GM12864 (cell line): ENCODE data around the gene GCFC2.

ENCODE experiments used
- DNase-seq: peaks from one replicate; pipeline ENCODE4 v3.0.0-alpha.2; 2011; ENCODE audit warnings: low read depth
- H3K4me3 ChIP-seq: 2 replicates; pipeline ENCODE4 v1.5.1; 2011; ENCODE audit warnings: mild to moderate bottlenecking, low read depth, low read length, control low read depth
- TF ChIP-seq, protein P1 (sequence below): IDR thresholded peaks from 2 replicates; pipeline ENCODE4 v1.5.1; 2011; ENCODE audit warnings: low read depth, mild to moderate bottlenecking, moderate library complexity, low read length, control low read depth, inconsistent platforms; ENCODE audit errors: missing control alignments

Gene GCFC2

GRCh38 chr2:75645643-75646042 is 65.1 kb downstream of the GCFC2 start:
- TF ChIP-seq, protein P1, sequence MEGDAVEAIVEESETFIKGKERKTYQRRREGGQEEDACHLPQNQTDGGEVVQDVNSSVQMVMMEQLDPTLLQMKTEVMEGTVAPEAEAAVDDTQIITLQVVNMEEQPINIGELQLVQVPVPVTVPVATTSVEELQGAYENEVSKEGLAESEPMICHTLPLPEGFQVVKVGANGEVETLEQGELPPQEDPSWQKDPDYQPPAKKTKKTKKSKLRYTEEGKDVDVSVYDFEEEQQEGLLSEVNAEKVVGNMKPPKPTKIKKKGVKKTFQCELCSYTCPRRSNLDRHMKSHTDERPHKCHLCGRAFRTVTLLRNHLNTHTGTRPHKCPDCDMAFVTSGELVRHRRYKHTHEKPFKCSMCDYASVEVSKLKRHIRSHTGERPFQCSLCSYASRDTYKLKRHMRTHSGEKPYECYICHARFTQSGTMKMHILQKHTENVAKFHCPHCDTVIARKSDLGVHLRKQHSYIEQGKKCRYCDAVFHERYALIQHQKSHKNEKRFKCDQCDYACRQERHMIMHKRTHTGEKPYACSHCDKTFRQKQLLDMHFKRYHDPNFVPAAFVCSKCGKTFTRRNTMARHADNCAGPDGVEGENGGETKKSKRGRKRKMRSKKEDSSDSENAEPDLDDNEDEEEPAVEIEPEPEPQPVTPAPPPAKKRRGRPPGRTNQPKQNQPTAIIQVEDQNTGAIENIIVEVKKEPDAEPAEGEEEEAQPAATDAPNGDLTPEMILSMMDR: no peak
- DNase-seq: no peak
- H3K4me3 ChIP-seq: no peak overlapping the region

- DNase-seq: no peak
- no peak overlapping the region for H3K4me3 ChIP-seq
- TF ChIP-seq, protein P1: no peak
These were observed 66.7 kb downstream of the GCFC2 start for GRCh38 chr2:75643980-75644379.

- TF ChIP-seq, protein P1: no peak
- no peak overlapping the region for H3K4me3 ChIP-seq
- no peak for DNase-seq
These were observed 69.1 kb downstream of the GCFC2 start for GRCh38 chr2:75641587-75641986.

GRCh38 chr2:75640621-75641121 is 70.0 kb downstream of the GCFC2 start:
- H3K4me3 ChIP-seq: no peak overlapping the region
- DNase-seq: no peak
- TF ChIP-seq, protein P1: peak; percentile 100

DNA sequence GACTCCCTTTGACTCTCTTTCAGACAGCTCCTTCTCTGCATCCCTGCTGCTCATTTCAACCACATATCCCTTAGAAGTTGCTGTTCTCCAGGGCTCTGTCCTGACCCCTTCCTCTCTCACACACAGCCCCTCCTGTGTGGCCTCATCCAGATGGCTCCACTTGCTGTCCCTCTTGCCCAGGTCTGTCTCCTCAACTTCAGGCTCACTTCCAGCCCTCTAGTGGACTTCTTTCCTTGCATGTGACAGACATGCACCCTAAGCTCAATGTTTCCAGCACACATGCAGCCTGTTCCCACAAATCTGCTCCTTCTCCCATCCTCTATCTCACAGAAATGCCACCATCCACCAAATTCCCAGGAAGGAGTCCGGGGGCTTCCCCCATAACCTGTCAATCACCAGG is 73.1 kb downstream of the GCFC2 start:
- TF ChIP-seq, protein P1: no peak
- no peak overlapping the region for H3K4me3 ChIP-seq
- no peak for DNase-seq

GRCh38 chr2:75634945-75635344 is 75.8 kb downstream of the GCFC2 start:
- DNase-seq: no peak
- TF ChIP-seq, protein P1: no peak
- no peak overlapping the region for H3K4me3 ChIP-seq

DNA sequence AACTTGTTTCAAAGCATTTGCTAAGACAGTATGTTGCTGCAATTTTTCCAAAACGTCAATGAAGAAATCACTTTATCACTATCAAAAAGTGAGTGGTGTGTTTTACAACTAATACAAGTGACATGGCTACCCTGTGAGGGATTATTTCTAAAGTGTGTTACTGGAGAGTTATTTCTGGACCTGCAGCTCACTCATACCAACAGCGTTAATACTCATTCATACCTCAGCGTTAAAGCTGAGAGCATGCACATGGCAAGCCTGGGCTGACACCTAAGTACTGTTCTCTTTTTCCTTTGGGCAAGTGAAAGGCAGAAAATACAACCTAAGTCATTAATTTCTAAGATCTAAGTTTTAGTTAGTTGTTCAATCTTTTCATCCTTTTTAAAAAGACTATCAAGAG is 77.1 kb downstream of the GCFC2 start:
- no peak for DNase-seq
- H3K4me3 ChIP-seq: no peak overlapping the region
- TF ChIP-seq, protein P1: no peak
